Liver (tissue), 9 donors: ENCODE data around the gene CHTF18. TPM values are rescaled to one million over a fixed set of nuclear protein-coding genes. Genes with fewer than 3 reads are reported as not detected.

Source experiments
- DNase-seq: peaks from one replicate; pipeline ENCODE4 v3.0.0-alpha.2; 2017; ENCODE audit warnings: low spot score
- H3K27ac ChIP-seq, 2 donors: one replicate each; pipeline ENCODE4 v1.7.0; 2013; ENCODE audit warnings: inconsistent platforms in 2 of 2, low read length in 2 of 2, control low read depth in 1 of 2, low read depth in 1 of 2, mild to moderate bottlenecking in 1 of 2
- H3K27me3 ChIP-seq, 4 donors: one replicate each; pipeline versions ENCODE4 v1.6.1 to v1.7.0; 2013; ENCODE audit warnings: low read length in 3 of 4, inconsistent platforms in 1 of 4, mild to moderate bottlenecking in 1 of 4, moderate library complexity in 1 of 4; ENCODE audit not compliant: control insufficient read depth in 4 of 4, insufficient read depth in 4 of 4
- H3K36me3 ChIP-seq, 4 donors: one replicate each; pipeline versions ENCODE4 v1.6.1 to v1.7.0; 2013; ENCODE audit warnings: low read length in 3 of 4, mild to moderate bottlenecking in 3 of 4, low read depth in 1 of 4, moderate library complexity in 1 of 4; ENCODE audit not compliant: control insufficient read depth in 4 of 4, insufficient read depth in 3 of 4
- H3K4me1 ChIP-seq, 4 donors: one replicate each; pipeline versions ENCODE4 v1.6.1 to v1.7.0; 2013; ENCODE audit warnings: low read length in 3 of 4, mild to moderate bottlenecking in 3 of 4, moderate library complexity in 1 of 4; ENCODE audit not compliant: control insufficient read depth in 4 of 4, insufficient read depth in 4 of 4
- H3K4me3 ChIP-seq, 3 donors: one replicate each; pipeline versions ENCODE4 v1.6.1 to v1.7.0; 2013; ENCODE audit warnings: low read length in 3 of 3, control low read depth in 1 of 3, low read depth in 1 of 3, mild to moderate bottlenecking in 1 of 3
- H3K9ac ChIP-seq, 2 donors: one replicate each; pipeline ENCODE4 v1.7.0; 2013; ENCODE audit warnings: low read length in 2 of 2, mild to moderate bottlenecking in 2 of 2, moderate library complexity in 2 of 2, control low read depth in 1 of 2, low read depth in 1 of 2
- H3K9me3 ChIP-seq, 4 donors: one replicate each; pipeline versions ENCODE4 v1.6.1 to v1.7.0; 2013; ENCODE audit warnings: low read length in 3 of 4; ENCODE audit not compliant: control insufficient read depth in 4 of 4
- ATF3 ChIP-seq: IDR thresholded peaks from 2 replicates; pipeline ENCODE4 v1.6.1; 2016; ENCODE audit warnings: antibody characterized with exemption
- CTCF ChIP-seq: fragments of 150-350 bp; IDR thresholded peaks from 2 replicates; pipeline ENCODE4 v1.5.1; 2017; ENCODE audit warnings: improper control_type of control experiment, low read depth, low read length; ENCODE audit not compliant: missing input control
- EGR1 ChIP-seq, 2 donors: IDR thresholded peaks; 2 replicates each; pipeline ENCODE4 v1.6.1; 2016 to 2018; ENCODE audit warnings: antibody characterized with exemption in 2 of 2, low read depth in 2 of 2
- FOXA1 ChIP-seq: IDR thresholded peaks from 2 replicates; pipeline ENCODE4 v1.6.1; 2016; ENCODE audit warnings: antibody characterized with exemption
- FOXA2 ChIP-seq: IDR thresholded peaks from 2 replicates; pipeline ENCODE4 v1.6.1; 2016; ENCODE audit warnings: antibody characterized with exemption
- GABPA ChIP-seq, 2 donors: IDR thresholded peaks in 1 of 2; conservative IDR thresholded peaks in 1 of 2; 2 replicates each; pipeline ENCODE4 v1.6.1; 2016; ENCODE audit warnings: antibody characterized with exemption in 2 of 2, mild to moderate bottlenecking in 1 of 2, moderate library complexity in 1 of 2
- HNF4A ChIP-seq, 2 donors: conservative IDR thresholded peaks; 2 replicates each; pipeline ENCODE4 v1.6.1; 2016; ENCODE audit warnings: antibody characterized with exemption in 2 of 2, mild to moderate bottlenecking in 2 of 2
- HNF4G ChIP-seq: IDR thresholded peaks from 2 replicates; pipeline ENCODE4 v1.6.1; 2016; ENCODE audit warnings: antibody characterized with exemption
- MAX ChIP-seq: IDR thresholded peaks from 2 replicates; pipeline ENCODE4 v1.6.1; 2016; ENCODE audit warnings: antibody characterized with exemption
- NR2F2 ChIP-seq: IDR thresholded peaks from 2 replicates; pipeline ENCODE4 v1.6.1; 2016; ENCODE audit warnings: antibody characterized with exemption
- RAD21 ChIP-seq, 2 donors: IDR thresholded peaks; 2 replicates each; pipeline ENCODE4 v1.6.1; 2016; ENCODE audit warnings: antibody characterized with exemption in 2 of 2, mild to moderate bottlenecking in 2 of 2
- REST ChIP-seq: IDR thresholded peaks from 2 replicates; pipeline ENCODE4 v1.6.1; 2016; ENCODE audit warnings: antibody characterized with exemption, mild to moderate bottlenecking
- SP1 ChIP-seq: IDR thresholded peaks from 2 replicates; pipeline ENCODE4 v1.6.1; 2018; ENCODE audit warnings: antibody characterized with exemption, mild to moderate bottlenecking
- TAF1 ChIP-seq: conservative IDR thresholded peaks from 2 replicates; pipeline ENCODE4 v1.6.1; 2016; ENCODE audit warnings: antibody characterized with exemption, mild to moderate bottlenecking
- YY1 ChIP-seq: IDR thresholded peaks from 2 replicates; pipeline ENCODE4 v1.6.1; 2016; ENCODE audit warnings: antibody characterized with exemption, mild to moderate bottlenecking
- ZBTB33 ChIP-seq: IDR thresholded peaks from 2 replicates; pipeline ENCODE4 v1.6.1; 2016; ENCODE audit warnings: antibody characterized with exemption
- WGBS: extraction: QIAGEN DNeasy Blood & Tissue Kit; methylation state at CpG from one replicate; pipeline ENCODE4 v1.1.7; 2013; 5-methylcytosine and 5-hydroxymethylcytosine counted together
- polyA plus RNA-seq, 2 donors: library from polyadenylated mRNA; stranded (reverse) in 1 of 2; unstranded in 1 of 2; fragments of 200-250 nt in 1 of 2; fragments of >200 nt in 1 of 2; fragmentation: Nextera tagmentation in 1 of 2; extraction: Ambion mirVana in 1 of 2; gene quantifications; one replicate each; pipeline versions ENCODE4 v1.2.1 to v1.2.3, GENCODE V29; 2013 to 2015
- total RNA-seq, 2 donors: library from RNA; depleted of rRNA; stranded (reverse); fragments of >200 nt; gene quantifications; one replicate each; pipeline ENCODE4 v1.2.3, GENCODE V29; 2014
- donor health status: healthy.
- donor health status: healthy.
- donor health status: healthy.
- donor health status: healthy.
- donor health status: healthy.

CHTF18 gene
- total and polyA plus RNA-seq, 4 donors = 1.7 to 15.6 (median 3.9) TPM

- DNase-seq = no peak
- WGBS = 75% methylated on average over 21 of the region's 21 CpGs
- no peaks in the 10 kb centered on the region for H3K9me3 ChIP-seq
- TF ChIP-seq HNF4G (no peak), ATF3 (no peak), SP1 (no peak), HNF4A (conservative IDR thresholded peaks at IDR 0.05) (no peak), FOXA2 (no peak), NR2F2 (no peak), GABPA (IDR thresholded peaks at IDR 0.05 in 1 of 2, conservative IDR thresholded peaks at IDR 0.05 in 1 of 2) (no peak), REST (no peak), YY1 (no peak), MAX (no peak), CTCF (no peak), FOXA1 (no peak), TAF1 (no peak), EGR1 (IDR thresholded peaks at IDR 0.05; ENCODE audit: low read depth in 2 of 2) (no peak), ZBTB33 (no peak), RAD21 (IDR thresholded peaks at IDR 0.05) (no peak)
- peaks cover 0 to 1% (median 0%) of the 10 kb centered on the region in 4 donors for H3K4me1 ChIP-seq
- H3K4me3 ChIP-seq = no peak overlapping the region
- no peak overlapping the region for H3K9ac ChIP-seq
- no peaks in the 10 kb centered on the region for H3K27me3 ChIP-seq
- H3K36me3 ChIP-seq = no peaks in the 10 kb centered on the region
- H3K27ac ChIP-seq = no peak overlapping the region
These were observed 24.8 kb upstream of the CHTF18 start for GRCh38 chr16:763369-764183.
